Activated CD4-positive, CD25-positive, alpha-beta regulatory T cell treated with anti-CD3 and anti-CD28 coated beads, Interleukin-2, amount 50 U/mL, for 16 hours (primary cell): ENCODE results near the gene STARD9.

Source experiments
- DNase-seq: peaks from one replicate; pipeline ENCODE4 v3.0.0-alpha.2; 2020; ENCODE audit warnings: low read depth, low spot score

STARD9 gene

GRCh38 chr15:42693496-42693895 lies 118.1 kb downstream of the STARD9 start:
- DNase-seq, result no peak

DNA sequence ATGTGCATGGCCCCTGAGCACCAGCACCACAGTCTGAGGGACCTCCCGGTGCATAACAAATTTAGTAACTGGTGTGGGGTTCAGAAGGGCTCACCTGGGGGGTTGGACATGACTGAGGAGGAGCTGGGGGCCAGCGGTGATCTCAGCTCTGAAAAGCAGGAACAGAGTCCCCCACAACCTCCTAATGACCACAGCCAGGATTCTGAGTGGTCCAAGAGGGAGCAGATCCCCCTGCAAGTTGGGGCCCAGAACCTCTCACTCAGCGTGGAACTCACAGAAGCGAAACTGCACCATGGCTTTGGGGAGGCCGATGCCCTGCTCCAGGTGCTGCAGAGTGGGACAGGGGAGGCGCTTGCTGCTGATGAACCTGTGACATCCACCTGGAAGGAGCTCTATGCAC lies 118.5 kb downstream of the STARD9 start:
- DNase-seq, result no peak

DNA sequence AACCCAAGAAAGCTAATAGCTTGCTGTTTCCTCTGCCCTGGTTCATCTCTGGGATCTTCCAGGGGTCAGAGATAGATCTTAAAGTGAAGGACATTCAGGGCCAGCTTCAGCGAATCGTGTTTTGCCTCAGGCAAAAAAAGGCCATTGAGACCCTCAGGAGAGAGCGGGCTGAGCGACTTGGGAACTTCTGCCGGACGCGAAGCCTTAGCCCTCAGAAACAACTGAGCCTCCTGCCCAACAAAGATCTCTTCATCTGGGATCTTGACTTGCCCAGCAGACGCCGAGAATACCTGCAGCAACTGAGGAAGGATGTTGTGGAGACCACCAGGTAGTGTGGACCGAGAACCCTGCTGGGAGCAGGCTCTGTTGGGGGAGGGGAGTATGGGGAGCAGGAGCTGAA lies 119.0 kb downstream of the STARD9 start:
- DNase-seq, result no peak

GRCh38 chr15:42695527-42696071 lies 120.2 kb downstream of the STARD9 start:
- no peak for DNase-seq

- DNase-seq, result no peak
Observed at GRCh38 chr15:42696626-42697025, 121.2 kb downstream of the STARD9 start.

DNA sequence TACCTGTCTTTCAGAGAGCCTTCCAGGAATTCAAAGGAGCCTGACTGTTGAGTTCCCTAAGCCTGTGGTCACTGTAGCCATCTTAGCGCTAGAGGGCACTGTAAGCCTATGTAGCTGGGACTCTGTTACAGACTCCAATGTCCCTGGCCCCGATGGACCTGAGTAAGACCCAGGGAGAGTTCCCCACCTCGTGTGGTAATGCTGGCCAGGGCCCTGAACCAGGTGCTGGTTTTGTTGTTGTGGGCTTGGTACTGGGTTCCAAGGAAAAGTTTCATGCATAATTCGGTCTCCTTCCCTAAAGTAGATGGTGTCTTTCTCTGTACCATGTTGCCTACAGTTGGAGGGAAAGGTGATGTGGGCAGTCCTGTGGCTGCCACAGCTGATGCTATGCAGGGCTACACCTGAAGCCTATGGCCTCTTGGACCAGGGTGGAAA lies 129.1 kb downstream of the STARD9 start:
- DNase-seq, result peak; percentile 27

GRCh38 chr15:42705336-42705735 lies 129.9 kb downstream of the STARD9 start:
- DNase-seq, result no peak

DNA sequence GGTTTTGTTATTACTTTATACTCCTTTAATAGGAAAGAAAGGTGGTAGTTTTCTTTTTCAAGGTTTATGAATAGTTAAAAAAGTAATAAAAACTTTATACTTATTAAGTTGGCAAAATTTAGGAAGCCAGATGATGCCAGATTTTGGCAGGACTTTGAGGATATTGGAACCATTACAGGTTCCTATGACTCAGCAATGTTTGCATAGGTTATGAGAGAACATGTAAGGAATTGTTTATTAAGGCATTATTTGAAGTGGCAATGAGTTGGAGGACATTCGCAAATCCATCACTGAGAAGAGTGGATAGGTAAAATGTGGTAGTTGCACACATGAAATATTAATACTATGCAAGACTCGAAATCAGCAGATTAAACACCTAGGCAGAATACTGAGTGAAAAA lies 131.7 kb downstream of the STARD9 start:
- DNase-seq, result no peak

GRCh38 chr15:42707873-42708544 lies 132.6 kb downstream of the STARD9 start:
- no peak for DNase-seq

DNA sequence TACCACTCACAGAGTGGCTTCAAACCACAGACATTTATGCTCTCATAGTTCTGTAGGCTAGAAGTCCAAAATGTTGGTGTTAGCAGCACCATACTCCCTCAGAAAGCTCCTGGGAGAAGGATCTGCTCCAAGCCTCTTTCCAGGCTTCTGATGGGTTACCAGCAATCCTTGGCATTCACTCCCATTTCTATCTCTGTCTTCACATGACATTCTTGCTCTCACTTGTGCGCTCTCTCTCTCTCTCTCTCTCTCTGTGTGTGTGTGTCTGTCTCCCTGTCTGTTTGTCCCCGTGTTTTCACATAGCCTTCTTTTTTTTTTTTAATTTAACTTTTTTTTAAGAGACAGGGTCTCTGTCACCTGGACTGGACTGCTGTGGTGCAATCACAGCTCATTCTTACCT lies 135.3 kb downstream of the STARD9 start:
- DNase-seq, result no peak

GRCh38 chr15:42711746-42712145 lies 136.3 kb downstream of the STARD9 start:
- DNase-seq, result no peak

- no peak for DNase-seq
Observed at GRCh38 chr15:42712584-42712983, 137.2 kb downstream of the STARD9 start.

DNA sequence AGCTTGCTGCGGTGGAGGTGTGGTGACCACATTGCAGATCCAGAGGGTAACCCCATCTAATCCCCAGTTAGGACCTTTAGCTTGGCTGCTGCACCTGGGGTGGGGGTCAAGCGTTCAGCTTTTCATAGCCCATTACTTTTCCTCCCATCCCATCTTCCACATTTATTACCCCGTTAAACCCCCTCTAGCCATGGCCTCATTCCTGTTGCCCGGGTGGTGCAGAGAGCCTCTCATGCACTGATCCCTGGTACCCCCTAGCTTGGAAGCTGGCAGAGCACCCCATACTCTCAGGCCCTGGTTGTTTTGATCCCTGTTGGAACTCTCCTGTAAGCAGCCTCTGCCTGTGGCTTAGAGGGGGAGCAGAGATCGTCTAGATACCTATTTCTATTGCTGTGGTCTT lies 140.7 kb downstream of the STARD9 start:
- DNase-seq, result no peak

- no peak for DNase-seq
Observed at GRCh38 chr15:42716626-42717025, 141.2 kb downstream of the STARD9 start.

- DNase-seq, result no peak
Observed at GRCh38 chr15:42719043-42719442, 143.6 kb downstream of the STARD9 start.

DNA sequence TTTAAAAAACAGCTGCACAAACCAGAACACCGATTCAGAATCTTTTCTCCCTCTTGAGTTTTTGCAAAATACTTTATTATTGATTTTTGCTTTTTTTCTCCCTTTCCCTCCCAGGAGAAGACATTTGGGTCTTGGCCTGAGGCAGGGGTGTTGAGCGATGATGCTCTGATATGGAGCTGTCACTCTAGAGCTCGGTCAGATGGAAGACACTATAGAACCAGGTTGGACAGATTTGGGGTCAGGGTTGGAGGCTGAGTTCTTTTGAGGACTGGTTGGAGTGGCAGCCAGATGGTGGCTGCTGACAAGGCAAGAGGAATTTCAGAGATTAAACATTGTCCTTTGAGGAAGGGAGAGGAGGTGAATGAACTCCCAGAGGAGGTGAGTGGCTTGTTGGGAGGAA lies 144.7 kb downstream of the STARD9 start:
- no peak for DNase-seq

- no peak for DNase-seq
Observed at GRCh38 chr15:42721016-42721415, 145.6 kb downstream of the STARD9 start.

GRCh38 chr15:42721916-42722315 lies 146.5 kb downstream of the STARD9 start:
- no peak for DNase-seq

GRCh38 chr15:42723068-42723467 lies 147.7 kb downstream of the STARD9 start:
- DNase-seq, result no peak

- DNase-seq, result no peak
Observed at GRCh38 chr15:42724276-42724675, 148.9 kb downstream of the STARD9 start.

DNA sequence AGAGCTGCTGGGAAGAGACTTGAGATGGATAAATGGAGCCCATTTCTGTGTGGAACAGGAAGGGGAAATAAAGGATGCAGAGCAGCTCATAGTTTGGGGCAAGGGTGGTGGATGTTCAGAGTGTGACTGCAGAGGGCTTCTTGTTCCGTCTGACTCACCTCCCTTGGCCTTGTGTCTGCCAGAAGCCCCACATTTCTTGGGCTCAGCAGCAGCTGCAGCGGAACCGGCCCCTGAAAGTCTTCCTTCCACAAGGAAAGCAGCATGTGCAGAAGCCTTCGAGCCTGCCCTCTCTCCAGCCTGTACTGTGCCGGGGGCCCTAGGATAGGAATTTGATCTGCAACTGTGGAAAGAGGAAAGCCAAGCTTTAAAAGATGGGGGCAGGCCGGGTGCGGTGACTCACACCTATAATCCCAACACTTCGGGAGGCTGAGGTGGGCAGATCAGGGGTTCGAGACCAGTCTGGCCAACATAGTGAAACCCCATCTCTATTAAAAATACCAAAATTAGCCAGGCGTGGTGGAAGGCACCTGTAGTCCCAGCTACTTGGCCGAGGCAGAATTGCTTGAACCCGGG lies 150.0 kb downstream of the STARD9 start:
- DNase-seq, result no peak

GRCh38 chr15:42726114-42726513 lies 150.7 kb downstream of the STARD9 start:
- no peak for DNase-seq

DNA sequence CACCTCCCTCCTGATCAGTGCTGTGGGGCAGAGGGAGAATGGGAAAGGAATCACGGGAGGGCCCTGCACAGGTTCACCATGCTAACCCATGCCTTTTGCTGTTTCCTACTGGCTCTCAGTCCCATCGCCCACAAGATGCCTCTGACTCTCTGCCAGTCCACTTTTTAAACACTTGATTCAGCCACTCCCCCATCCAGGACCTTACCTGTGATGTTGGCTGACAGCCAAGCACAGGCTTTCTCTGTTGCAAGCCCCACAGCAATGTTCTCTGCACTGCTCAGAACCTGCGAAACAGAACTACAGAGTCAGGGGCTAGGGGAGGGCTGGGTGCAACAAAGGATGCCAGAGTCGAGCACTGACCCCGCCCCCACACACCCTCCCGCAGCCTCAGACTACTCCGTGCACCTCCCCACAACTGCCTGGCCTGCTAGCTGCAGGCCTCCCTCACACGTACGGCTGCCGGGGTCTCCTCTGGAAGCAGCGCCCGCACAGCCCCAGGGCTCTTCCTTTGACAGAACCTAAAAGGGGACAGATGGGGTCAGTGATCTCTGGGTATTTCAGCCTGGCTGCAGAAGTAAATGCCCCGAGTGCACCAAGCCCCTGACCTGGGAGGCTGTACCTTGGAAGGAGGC lies 152.5 kb downstream of the STARD9 start:
- no peak for DNase-seq
